Transverse colon (tissue), 4 donors: ENCODE measurements around the gene KRTAP6-1. TPM values are rescaled to one million over a fixed set of nuclear protein-coding genes. Genes with fewer than 3 reads are reported as not detected.

Experiments
- DNase-seq: peaks from one replicate; pipeline ENCODE4 v3.0.0-alpha.2; 2019
- H3K27ac ChIP-seq, 4 donors: fragments of 200-600 bp; sonication (generic); 2 replicates each; pipeline ENCODE4 v1.5.1; 2016 to 2018; ENCODE audit warnings: inconsistent platforms in 4 of 4
- H3K27me3 ChIP-seq: fragments of 200-600 bp; sonication (generic); 2 replicates; pipeline ENCODE4 v1.5.1; 2017; ENCODE audit warnings: inconsistent platforms
- H3K36me3 ChIP-seq, 4 donors: fragments of 200-600 bp; sonication (generic); 2 replicates each; pipeline ENCODE4 v1.5.1; 2017 to 2019; ENCODE audit warnings: inconsistent platforms in 4 of 4
- H3K4me1 ChIP-seq, 4 donors: fragments of 200-600 bp; sonication (generic); 2 replicates each; pipeline ENCODE4 v1.5.1; 2017 to 2020; ENCODE audit warnings: inconsistent platforms in 4 of 4
- H3K4me3 ChIP-seq, 4 donors: fragments of 200-600 bp; sonication (generic); 1 replicate in 1 of 4; 2 replicates in 3 of 4; pipeline versions ENCODE4 v1.5.1 to v1.6.1; 2017 to 2019; ENCODE audit warnings: inconsistent platforms in 4 of 4
- H3K9me3 ChIP-seq, 2 donors: fragments of 200-600 bp; sonication (generic); 2 replicates each; pipeline ENCODE4 v1.5.1; 2017 to 2019; ENCODE audit warnings: inconsistent platforms in 2 of 2
- CTCF ChIP-seq, 5 experiments: fragments of 200-600 bp in 3 of 5; fragments of 450-650 bp in 2 of 5; sonication (generic) in 3 of 5; IDR thresholded peaks; 1 replicate in 2 of 5; 2 replicates in 3 of 5; pipeline ENCODE4 v1.5.1; 2016 to 2017; ENCODE audit warnings: antibody characterized with exemption in 5 of 5, inconsistent platforms in 3 of 5, mild to moderate bottlenecking in 2 of 5, moderate library complexity in 1 of 5
- EP300 ChIP-seq: sonication (generic); formaldehyde crosslinking; IDR thresholded peaks from one replicate; pipeline ENCODE4 v1.6.1; 2017; ENCODE audit warnings: antibody characterized with exemption, low read depth
- POLR2A ChIP-seq: fragments of 450-650 bp; IDR thresholded peaks from one replicate; pipeline ENCODE4 v1.6.1; 2016; ENCODE audit warnings: antibody characterized with exemption, mild to moderate bottlenecking, moderate library complexity
- POLR2AphosphoS5 ChIP-seq, 3 donors: sonication (generic); formaldehyde crosslinking; IDR thresholded peaks; one replicate each; pipeline ENCODE4 v1.6.1; 2016; ENCODE audit warnings: antibody characterized with exemption in 3 of 3
- WGBS, 2 donors: methylation state at CpG; one replicate each; pipeline ENCODE4 v1.1.5; 2018; ENCODE audit warnings: low coverage in 1 of 2; 5-methylcytosine and 5-hydroxymethylcytosine counted together
- in situ Hi-C, 4 donors: fragments of 200-750 bp; cut with MboI; loops; one replicate each; pipeline versions ENCODE4 v1.15.0 to v1.15.1; 2017; ENCODE audit warnings: low sequenced_read_pairs in 3 of 4, low pct_ligation_motif_present in 1 of 4, low pct_unique_long_range_greater_than_20kb in 1 of 4
- intact Hi-C: fragments of 100-400 bp; cut with DNase I; formaldehyde crosslinking; loops from one replicate; pipeline ENCODE4 v1.15.1; 2023; ENCODE audit warnings: low total_unique reads
- total RNA-seq, 4 donors: library from RNA; depleted of rRNA; stranded (reverse); fragments of >200 nt; gene quantifications; one replicate each; pipeline ENCODE4 v1.1.0, GENCODE V29; 2016

Gene KRTAP6-1
- total RNA-seq, 4 donors from 2014 or later = not detected

GRCh38 chr21:30582870-30583269 is 30.9 kb downstream of the KRTAP6-1 start:
- TF ChIP-seq CTCF (IDR thresholded peaks at IDR 0.05) (no peak), EP300 (no peak), POLR2AphosphoS5 (IDR thresholded peaks at IDR 0.05) (no peak), POLR2A (no peak)
- H3K4me3 ChIP-seq = no peak overlapping the region
- no peaks in the 10 kb centered on the region for H3K4me1 ChIP-seq
- intact Hi-C loops (no loop called here), in situ Hi-C loops (no loop called here)
- no peak overlapping the region for H3K27ac ChIP-seq
- DNase-seq = no peak
- no peaks in the 10 kb centered on the region for H3K36me3 ChIP-seq
- H3K9me3 ChIP-seq = no peaks in the 10 kb centered on the region
- 54 to 67% methylated on average over 1 of the region's 1 CpG for WGBS, 2 donors
- H3K27me3 ChIP-seq = no peaks in the 10 kb centered on the region

GRCh38 chr21:30580132-30580531 is 33.6 kb downstream of the KRTAP6-1 start:
- Histone ChIP-seq H3K4me3 (no peak overlapping the region), H3K27me3 (no peaks in the 10 kb centered on the region), H3K9me3 (no peaks in the 10 kb centered on the region), H3K4me1 (no peaks in the 10 kb centered on the region), H3K27ac (no peak overlapping the region), H3K36me3 (no peaks in the 10 kb centered on the region)
- in situ Hi-C loops (no loop called here), intact Hi-C loops (no loop called here)
- 57 to 58% methylated on average over 3 of the region's 3 CpGs for WGBS, 2 donors
- DNase-seq = no peak
- no peak for TF ChIP-seq EP300
- no peak for TF ChIP-seq POLR2AphosphoS5 (IDR thresholded peaks at IDR 0.05)
- TF ChIP-seq CTCF (IDR thresholded peaks at IDR 0.05) = no peak
- TF ChIP-seq POLR2A = no peak

GRCh38 chr21:30579346-30579745 is 34.4 kb downstream of the KRTAP6-1 start:
- Histone ChIP-seq H3K27me3 (no peaks in the 10 kb centered on the region), H3K9me3 (no peaks in the 10 kb centered on the region), H3K36me3 (no peaks in the 10 kb centered on the region), H3K27ac (no peak overlapping the region), H3K4me3 (no peak overlapping the region), H3K4me1 (no peaks in the 10 kb centered on the region)
- WGBS, 2 donors = 55 to 61% methylated on average over 1 of the region's 1 CpG
- no peak for TF ChIP-seq POLR2A
- no peak for TF ChIP-seq EP300
- TF ChIP-seq POLR2AphosphoS5 (IDR thresholded peaks at IDR 0.05) = no peak
- TF ChIP-seq CTCF (IDR thresholded peaks at IDR 0.05) = no peak
- in situ Hi-C loops = no loop called here
- intact Hi-C loops = no loop called here
- no peak for DNase-seq

- intact Hi-C loops (no loop called here), in situ Hi-C loops (no loop called here)
- no peaks in the 10 kb centered on the region for H3K9me3 ChIP-seq
- no peaks in the 10 kb centered on the region for H3K4me1 ChIP-seq
- H3K27ac ChIP-seq = no peak overlapping the region
- no peaks in the 10 kb centered on the region for H3K27me3 ChIP-seq
- no peak for DNase-seq
- no peaks in the 10 kb centered on the region for H3K36me3 ChIP-seq
- H3K4me3 ChIP-seq = no peak overlapping the region
- TF ChIP-seq CTCF (IDR thresholded peaks at IDR 0.05) (no peak), POLR2A (no peak), POLR2AphosphoS5 (IDR thresholded peaks at IDR 0.05) (no peak), EP300 (no peak)
These were observed 36.0 kb downstream of the KRTAP6-1 start for GRCh38 chr21:30577766-30578165.
